Ecto neural progenitor cell (in vitro differentiated cells): Measurements from ENCODE around the gene VAPB.

ENCODE experiments used
- DNase-seq: peaks from one replicate; pipeline ENCODE4 v3.0.0-alpha.2; 2018; ENCODE audit warnings: low spot score

VAPB gene

DNA sequence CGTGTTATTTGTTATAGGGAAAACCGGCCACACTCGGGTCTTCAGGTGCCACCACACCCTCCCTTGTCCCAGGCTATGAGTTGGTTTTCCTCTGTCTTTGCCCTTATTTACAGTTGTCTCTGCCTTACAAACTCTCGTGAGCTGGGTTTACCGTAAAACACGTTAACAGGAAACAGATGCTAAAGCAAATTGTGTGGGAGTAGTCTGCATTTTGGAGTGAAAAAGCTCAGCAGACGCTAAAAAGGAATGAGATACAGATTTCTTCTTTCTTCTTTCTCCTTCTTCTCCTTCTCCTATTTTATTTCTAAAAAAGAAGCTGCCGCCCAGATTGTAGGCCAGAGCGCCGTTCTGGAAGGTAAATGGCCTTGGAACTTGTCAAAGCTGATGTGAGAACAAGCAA lies 74.2 kb downstream of the VAPB start:
- no peak for DNase-seq

DNA sequence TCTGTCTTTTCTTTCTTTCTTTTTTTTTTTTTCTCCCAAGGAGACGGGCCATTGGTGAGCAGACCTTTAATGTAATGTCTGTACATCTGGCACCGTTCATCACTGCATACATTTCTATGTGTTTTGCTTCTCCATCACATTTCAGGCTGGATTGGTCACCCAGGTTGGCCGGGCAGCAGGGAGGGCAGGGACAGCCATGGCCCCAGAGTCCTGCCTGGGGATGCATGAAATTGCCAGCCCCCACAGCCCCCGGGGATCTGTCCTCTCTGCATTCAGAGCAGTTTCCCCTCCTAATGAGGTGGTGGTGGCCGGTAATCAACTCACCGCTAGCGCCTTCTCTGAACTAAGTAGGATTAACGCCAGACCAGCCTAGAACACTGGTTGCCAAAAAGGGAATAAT lies 75.8 kb downstream of the VAPB start:
- no peak for DNase-seq

DNA sequence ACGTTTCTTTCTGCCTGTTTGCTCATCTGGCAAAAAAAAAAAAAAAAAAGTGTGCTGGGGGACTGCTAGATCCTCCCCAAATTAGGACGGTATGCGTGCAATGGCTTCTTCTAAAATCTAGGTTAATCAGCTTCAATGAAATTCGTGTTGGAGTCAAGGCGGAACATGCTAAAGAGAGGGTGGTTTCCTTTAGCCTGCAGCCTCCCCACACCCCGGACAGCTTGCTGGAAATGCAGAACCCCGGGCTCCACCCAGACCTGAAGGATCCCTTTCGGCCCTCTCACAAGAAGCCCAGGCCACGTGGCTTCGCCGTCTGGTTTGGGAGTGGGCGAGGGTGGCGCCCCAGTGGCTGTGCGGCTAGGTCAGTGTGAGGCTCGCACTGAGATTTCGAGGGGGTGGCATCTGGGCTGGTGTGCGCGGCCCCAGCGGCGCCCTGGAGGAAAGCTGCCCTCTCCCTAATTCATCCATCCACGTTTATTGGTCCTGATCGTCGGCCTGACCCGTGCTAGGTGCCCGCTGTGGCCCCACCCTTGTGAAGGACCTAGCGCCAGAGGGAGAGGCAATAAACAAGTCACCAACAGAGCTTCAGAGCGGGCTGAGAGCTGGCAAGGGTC lies 77.2 kb downstream of the VAPB start:
- DNase-seq: peak; percentile 24

DNA sequence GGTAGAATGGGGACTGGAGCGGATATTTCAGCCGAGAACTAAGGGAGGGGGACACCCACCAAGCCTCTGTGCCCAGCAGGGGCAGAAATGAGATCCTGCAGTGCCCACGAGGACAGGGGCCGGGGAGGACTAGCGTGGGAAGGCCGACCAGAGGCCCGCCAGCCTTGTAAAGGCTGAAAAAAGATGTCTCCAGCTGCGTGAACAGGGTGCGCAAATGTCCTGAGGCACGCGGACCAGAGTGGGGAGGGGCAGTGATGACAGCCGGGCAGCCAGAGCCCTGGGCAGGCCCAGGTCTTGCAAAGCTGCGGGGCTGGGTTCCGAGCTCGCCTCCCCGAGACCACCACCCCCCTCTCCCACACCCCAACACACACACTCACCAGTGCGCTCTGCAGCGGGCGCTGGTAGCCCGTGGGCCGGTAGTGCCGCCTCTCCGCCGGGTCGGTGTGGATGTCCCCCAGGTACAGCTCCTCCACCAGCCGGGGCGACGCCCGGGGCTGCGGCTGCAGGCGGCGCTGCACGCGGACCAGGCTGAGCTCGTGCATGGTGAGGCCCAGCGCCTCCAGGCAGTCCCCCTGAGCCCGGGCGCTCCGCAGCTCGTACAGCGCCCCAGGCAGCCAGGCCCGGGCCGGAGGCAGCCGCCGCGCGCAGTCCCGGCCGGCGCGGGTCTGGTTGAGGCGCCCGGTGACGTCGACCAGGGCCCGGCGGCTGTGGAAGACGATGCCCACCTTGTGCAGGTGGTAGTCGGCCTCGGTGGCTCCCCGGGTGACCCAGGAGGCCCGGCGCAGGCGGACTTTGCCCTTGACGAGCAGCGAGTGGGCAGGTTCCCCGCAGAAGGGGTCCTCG lies 77.9 kb downstream of the VAPB start:
- peak; percentile 42 for DNase-seq

DNA sequence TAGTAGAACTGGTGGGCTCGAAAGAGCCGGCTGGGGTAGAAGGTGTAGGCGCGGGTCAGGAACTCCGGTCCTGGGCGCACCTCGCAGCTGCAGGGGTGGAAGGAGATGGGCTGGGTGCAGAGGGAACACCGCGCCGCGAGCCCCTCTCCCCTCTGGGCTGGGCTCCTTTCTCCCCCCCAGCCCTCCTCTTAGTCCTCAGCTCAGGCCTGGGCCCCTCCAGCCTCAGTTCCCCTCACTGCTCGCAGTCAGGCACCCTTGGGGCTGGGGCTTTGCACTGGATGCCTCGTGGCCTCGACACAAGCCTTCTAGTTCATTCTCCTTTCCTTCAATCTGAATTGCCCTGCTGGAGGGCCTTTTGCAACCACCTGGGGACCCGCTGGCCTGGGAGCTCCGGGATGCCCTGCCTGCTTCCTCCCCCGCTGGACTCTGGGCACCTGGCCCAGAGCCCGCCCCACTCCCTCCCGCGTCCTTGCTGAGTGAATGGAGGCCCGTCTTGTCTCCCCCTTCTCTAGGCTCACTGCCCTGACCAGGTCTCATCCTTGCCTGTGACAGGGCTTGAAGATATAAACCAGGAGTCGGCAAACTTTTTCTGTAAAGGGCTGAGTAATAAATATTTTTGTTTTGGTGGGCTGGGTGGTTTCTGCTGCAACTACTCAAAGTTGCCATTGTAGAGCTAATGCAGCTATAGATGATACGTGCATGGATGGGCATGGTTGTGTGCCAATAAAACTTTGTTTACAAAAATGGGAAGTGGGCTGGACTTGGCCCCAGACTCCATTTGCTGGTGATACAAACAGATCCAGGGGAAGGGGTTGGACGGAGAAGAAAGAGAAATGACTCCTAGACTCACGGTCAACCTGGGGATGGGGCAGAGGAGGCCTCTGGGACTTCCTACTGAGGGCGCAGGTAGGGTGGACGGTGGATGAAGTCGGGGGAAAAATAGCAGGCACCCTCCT lies 78.8 kb downstream of the VAPB start:
- peak; percentile 34 for DNase-seq

GRCh38 chr20:58469616-58470015 lies 80.6 kb downstream of the VAPB start:
- DNase-seq: peak; percentile 31

GRCh38 chr20:58470336-58471192 lies 81.5 kb downstream of the VAPB start:
- peak; percentile 40 for DNase-seq

GRCh38 chr20:58471193-58472164 lies 82.5 kb downstream of the VAPB start:
- DNase-seq: peak; percentile 22

- peak; percentile 20 for DNase-seq
Measured at GRCh38 chr20:58472273-58473018, 83.4 kb downstream of the VAPB start.

GRCh38 chr20:58473453-58474425 lies 84.7 kb downstream of the VAPB start:
- peak; percentile 22 for DNase-seq

- DNase-seq: peak; percentile 14
Measured at GRCh38 chr20:58475466-58475865, 86.4 kb downstream of the VAPB start.

DNA sequence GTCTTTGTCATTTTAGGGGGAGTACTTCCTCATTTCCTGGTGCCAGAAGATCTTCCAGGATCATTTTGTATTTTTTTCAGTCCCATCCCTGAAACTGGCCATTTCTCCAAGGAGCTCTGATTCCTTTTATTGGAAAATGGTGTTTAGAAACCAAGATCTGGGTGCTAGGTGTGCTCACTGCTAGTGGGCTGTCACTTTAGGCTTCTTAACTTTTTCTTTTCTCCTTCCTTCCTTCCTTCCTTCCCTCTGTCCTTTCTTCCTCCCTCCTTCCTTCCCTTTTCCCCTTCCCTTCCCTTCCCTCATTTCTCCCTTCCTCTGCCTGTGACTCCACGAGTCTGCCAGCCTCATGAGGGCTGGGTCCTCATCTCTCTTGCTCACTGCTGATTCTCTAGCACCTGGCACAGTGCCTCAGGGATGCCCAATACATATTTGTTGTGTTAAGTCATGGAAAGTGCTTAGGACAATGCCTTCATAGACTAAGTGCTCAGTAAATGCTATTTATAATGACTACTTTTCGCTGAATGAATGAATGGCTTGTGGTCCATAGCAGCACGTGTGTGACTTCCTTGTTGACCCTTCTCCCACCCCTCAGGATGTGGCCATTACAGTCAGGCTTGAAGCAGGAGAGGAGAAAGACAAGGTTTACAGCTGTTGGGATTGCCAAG lies 89.2 kb downstream of the VAPB start:
- no peak for DNase-seq

- peak; percentile 20 for DNase-seq
Measured at GRCh38 chr20:58479726-58480440, 90.9 kb downstream of the VAPB start.

- no peak for DNase-seq
Measured at GRCh38 chr20:58480551-58481336, 91.7 kb downstream of the VAPB start.

GRCh38 chr20:58481481-58482021 lies 92.5 kb downstream of the VAPB start:
- peak; percentile 82 for DNase-seq

- no peak for DNase-seq
Measured at GRCh38 chr20:58482416-58482815, 93.4 kb downstream of the VAPB start.
